ENCODE measurements around the gene FAM120A.

GRCh38 chr9:93488244-93488643 lies 36.8 kb downstream of the FAM120A start:
- TF ChIP-seq CTCF (conservative IDR thresholded peaks at IDR 0.05) (no peak), ZFX (IDR thresholded peaks at IDR 0.05) (no peak)

Data from C4-2B (cell line).